K562 (cell line): ENCODE data around the gene PRTN3. TPM values are rescaled to one million over a fixed set of nuclear protein-coding genes. Genes with fewer than 3 reads are reported as not detected.

Experiments used
- ATAC-seq: fragments of 200-7000 bp; cut with Tn5 transposase; 3 replicates; pipeline ENCODE4 v1.9.1; 2020; ENCODE audit warnings: moderate library complexity
- BruUV-seq: library from RNA; stranded (reverse); fragments of 400-500 nt; replicated peaks from 2 replicates; lab custom pipeline; 2021; lab: Mats Ljungman, UMichigan
- CTCF ChIA-PET: fragments of 300-600 bp; formaldehyde crosslinking; extraction: SDS; loops from one replicate; lab custom pipeline; 2021; ENCODE audit warnings: low intra/inter-chr PET ratio; lab: Yijun Ruan, JAX
- POLR2A ChIA-PET: fragments of 300-600, 350-650 bp; sonication (Branson Sonifier 250); formaldehyde crosslinking; extraction: SDS; loops from one replicate; lab custom pipeline; 2021; ENCODE audit warnings: antibody characterized with exemption, inconsistent platforms; lab: Yijun Ruan, JAX
- DNase-seq, 4 experiments: peaks; one replicate each; pipeline versions ENCODE4 v3.0.0 to v3.0.0-alpha.2; 2011 to 2018; ENCODE audit warnings: low spot score in 3 of 4, mixed read lengths in 3 of 4; ENCODE audit errors: extremely low read depth in 1 of 4
- FAIRE-seq: peaks from 2 replicates; lab custom pipeline; 2011; peaks lifted over from hg19 to GRCh38; lab: Jason Lieb, UNC
- H2AFZ ChIP-seq: 2 replicates; pipeline ENCODE4 v1.6.0; 2011; ENCODE audit warnings: low read depth, low read length, control low read depth, inconsistent platforms
- H3K27ac ChIP-seq: fragments of 200-600 bp; 3 replicates; pipeline ENCODE4 v1.8.0; 2011; ENCODE audit warnings: low read depth, mild to moderate bottlenecking, control low read depth, inconsistent platforms, low read length, moderate library complexity, mixed read lengths; ENCODE audit errors: extremely low read depth
- H3K27me3 ChIP-seq, 2 experiments: fragments of 300-600 bp in 1 of 2; 2 replicates in 1 of 2; 3 replicates in 1 of 2; pipeline versions ENCODE4 v1.6.0 to v1.8.0; 2011; ENCODE audit warnings: inconsistent platforms in 2 of 2, low read length in 2 of 2, mild to moderate bottlenecking in 1 of 2, mixed read lengths in 1 of 2, moderate library complexity in 1 of 2; ENCODE audit not compliant: control insufficient read depth in 2 of 2, insufficient read depth in 2 of 2
- H3K36me3 ChIP-seq: fragments of 300-600 bp; 3 replicates; pipeline ENCODE4 v1.8.0; 2011; ENCODE audit warnings: mild to moderate bottlenecking, low read length, inconsistent platforms; ENCODE audit not compliant: control insufficient read depth, insufficient read depth
- H3K4me1 ChIP-seq, 2 experiments: fragments of 200-600 bp in 1 of 2; replicated peaks in 1 of 2; 2 replicates in 1 of 2; 3 replicates in 1 of 2; pipeline versions ENCODE4 v1.5.1 to v1.8.0; 2011; ENCODE audit warnings: inconsistent platforms in 2 of 2, low read length in 2 of 2, mild to moderate bottlenecking in 1 of 2, mixed read lengths in 1 of 2, moderate library complexity in 1 of 2; ENCODE audit not compliant: control insufficient read depth in 2 of 2, insufficient read depth in 2 of 2
- H3K4me2 ChIP-seq: 2 replicates; pipeline ENCODE4 v1.6.1; 2011; ENCODE audit warnings: low read length, control low read depth, inconsistent platforms, mixed read lengths; ENCODE audit not compliant: insufficient read depth
- H3K4me3 ChIP-seq: fragments of 200-600 bp; sonication (generic), shearing (Covaris generic); 2 replicates; pipeline ENCODE4 v1.5.1; 2016; ENCODE audit warnings: control low read depth, inconsistent platforms
- H3K79me2 ChIP-seq: fragments of 200-600 bp; 3 replicates; pipeline ENCODE4 v1.8.0; 2011; ENCODE audit warnings: low read length, inconsistent platforms; ENCODE audit not compliant: control insufficient read depth, insufficient read depth
- H3K9ac ChIP-seq, 2 experiments: 2 replicates each; pipeline versions ENCODE4 v1.6.0 to v1.6.1; 2011; ENCODE audit warnings: low read depth in 2 of 2, low read length in 2 of 2, control low read depth in 1 of 2, inconsistent platforms in 1 of 2, mild to moderate bottlenecking in 1 of 2, mixed read lengths in 1 of 2; ENCODE audit not compliant: insufficient read depth in 1 of 2
- H3K9me1 ChIP-seq: one replicate; pipeline ENCODE4 v1.6.0; 2011; ENCODE audit warnings: inconsistent platforms, mild to moderate bottlenecking, low read length, moderate library complexity; ENCODE audit not compliant: control insufficient read depth, insufficient read depth
- H3K9me3 ChIP-seq: replicated peaks from 2 replicates; pipeline ENCODE4 v1.5.1; 2011; ENCODE audit warnings: low read depth, low read length, inconsistent platforms; ENCODE audit not compliant: control insufficient read depth, insufficient read depth
- H4K20me1 ChIP-seq: replicated peaks from 2 replicates; pipeline ENCODE4 v1.6.1; 2011; ENCODE audit warnings: low read length, inconsistent platforms, mixed read lengths; ENCODE audit not compliant: control insufficient read depth, insufficient read depth
- ARID3A ChIP-seq: IDR thresholded peaks from 2 replicates; pipeline ENCODE4 v1.6.1; 2012; ENCODE audit warnings: low read depth, low read length, improper control_type of control experiment, borderline replicate concordance
- BRF2 ChIP-seq: IDR thresholded peaks from 3 replicates; pipeline ENCODE4 v1.6.1; 2011; ENCODE audit warnings: borderline replicate concordance, mild to moderate bottlenecking; ENCODE audit not compliant: insufficient read length, insufficient read depth
- CBFA2T2 ChIP-seq: fragments of 450-650 bp; conservative IDR thresholded peaks from 2 replicates; pipeline ENCODE4 v1.6.1; 2017; ENCODE audit warnings: mild to moderate bottlenecking
- CXXC5 ChIP-seq: fragments of 250-450 bp; sonication (Bioruptor Pico); IDR thresholded peaks from 2 replicates; pipeline ENCODE4 v1.8.0; 2022; ENCODE audit warnings: inconsistent platforms, mild to moderate bottlenecking, moderate library complexity
- RBM34 ChIP-seq: fragments of 200-400 bp; formaldehyde crosslinking; IDR thresholded peaks from 2 replicates; pipeline ENCODE4 v1.6.1; 2018; ENCODE audit warnings: low read length, borderline replicate concordance; ENCODE audit not compliant: insufficient read depth
- SMARCA5 ChIP-seq: fragments of 450-650 bp; IDR thresholded peaks from 2 replicates; pipeline ENCODE4 v1.6.1; 2016
- TCFL5 ChIP-seq: fragments of 250-450 bp; sonication (Bioruptor Pico); conservative IDR thresholded peaks from 2 replicates; pipeline ENCODE4 v1.6.1; 2021; ENCODE audit warnings: mild to moderate bottlenecking, moderate library complexity, matching md5 sums
- ZC3H11A ChIP-seq: IDR thresholded peaks from 2 replicates; pipeline ENCODE4 v1.6.1; 2012; ENCODE audit warnings: low read depth, low read length, improper control_type of control experiment
- ZNF12 ChIP-seq: sonication (generic); formaldehyde crosslinking; IDR thresholded peaks from 2 replicates; pipeline ENCODE4 v1.4.0; 2020; ENCODE audit warnings: mild to moderate bottlenecking, missing genetic modification reagents
- ZNF41 ChIP-seq: fragments of 250-450 bp; sonication (Bioruptor Pico); conservative IDR thresholded peaks from 2 replicates; pipeline ENCODE4 v1.4.0; 2020; ENCODE audit warnings: mild to moderate bottlenecking
- WGBS: fragments of 100-300 bp; shearing (Covaris generic); methylation state at CpG from one replicate; pipeline ENCODE4 v1.1.6; 2016; ENCODE audit warnings: low coverage, mixed read lengths; ENCODE audit not compliant: insufficient coverage; ENCODE audit errors: missing lambda C conversion rate; 5-methylcytosine and 5-hydroxymethylcytosine counted together
- in situ Hi-C: fragments of 300-500 bp; cut with MboI; formaldehyde crosslinking; loops from 4 replicates; pipeline ENCODE4 v1.15.0; 2018; ENCODE audit warnings: inconsistent platforms, mixed read lengths
- intact Hi-C: fragments of 100-400 bp; cut with micrococcal nuclease; formaldehyde crosslinking; loops from 2 replicates; pipeline ENCODE4 v1.14.2; 2022
- polyA plus RNA-seq, 8 experiments: library from polyadenylated mRNA; depleted of rRNA in 4 of 8; stranded (reverse) in 5 of 8; unstranded in 3 of 8; fragments of >200 nt; fragmentation: Nextera tagmentation in 2 of 8; fragmentation: Illumina TruSeq in 1 of 8; extraction: Ambion mirVana in 2 of 8; extraction: Trizol in 1 of 8; gene quantifications; 2 replicates each; pipeline versions ENCODE4 v1.2.1 to v1.2.3, GENCODE V29; 2011 to 2014; ENCODE audit warnings: inconsistent platforms in 1 of 8, missing spikeins in 1 of 8
- total RNA-seq, 7 experiments: library from RNA; depleted of rRNA in 6 of 7; stranded (reverse); fragments of >200 nt in 6 of 7; fragmentation: Illumina TruSeq in 2 of 7; extraction: Trizol in 2 of 7; gene quantifications; 2 replicates each; pipeline versions ENCODE4 v1.2.1 to v1.2.3, GENCODE V29; 2011 to 2021; ENCODE audit warnings: low replicate concordance in 1 of 7
- TF ChIP-seq, protein P1 (sequence below), 2 experiments: IDR thresholded peaks; 2 replicates each; pipeline ENCODE4 v1.6.1; 2012; ENCODE audit warnings: improper control_type of control experiment in 2 of 2, low read depth in 2 of 2, low read length in 2 of 2, borderline replicate concordance in 1 of 2
- TF ChIP-seq, protein P2 (sequence below): conservative IDR thresholded peaks from 2 replicates; pipeline ENCODE4 v1.6.1; 2011; ENCODE audit warnings: low read depth, mild to moderate bottlenecking, low read length; ENCODE audit not compliant: control insufficient read depth
- TF ChIP-seq, protein P3 (sequence below): fragments of 200-800 bp; sonication (Bioruptor generic); IDR thresholded peaks from 2 replicates; pipeline ENCODE4 v1.6.1; 2017; ENCODE audit warnings: missing genetic modification characterization, missing compliant biosample characterization

PRTN3 gene
- total and polyA plus RNA-seq, 9 of the 15 experiments (the other 6 are each of a cell fraction or from before 2014, with no cell fraction given) = 0.14 to 0.86 (median 0.43) TPM; not detected in 3

DNA sequence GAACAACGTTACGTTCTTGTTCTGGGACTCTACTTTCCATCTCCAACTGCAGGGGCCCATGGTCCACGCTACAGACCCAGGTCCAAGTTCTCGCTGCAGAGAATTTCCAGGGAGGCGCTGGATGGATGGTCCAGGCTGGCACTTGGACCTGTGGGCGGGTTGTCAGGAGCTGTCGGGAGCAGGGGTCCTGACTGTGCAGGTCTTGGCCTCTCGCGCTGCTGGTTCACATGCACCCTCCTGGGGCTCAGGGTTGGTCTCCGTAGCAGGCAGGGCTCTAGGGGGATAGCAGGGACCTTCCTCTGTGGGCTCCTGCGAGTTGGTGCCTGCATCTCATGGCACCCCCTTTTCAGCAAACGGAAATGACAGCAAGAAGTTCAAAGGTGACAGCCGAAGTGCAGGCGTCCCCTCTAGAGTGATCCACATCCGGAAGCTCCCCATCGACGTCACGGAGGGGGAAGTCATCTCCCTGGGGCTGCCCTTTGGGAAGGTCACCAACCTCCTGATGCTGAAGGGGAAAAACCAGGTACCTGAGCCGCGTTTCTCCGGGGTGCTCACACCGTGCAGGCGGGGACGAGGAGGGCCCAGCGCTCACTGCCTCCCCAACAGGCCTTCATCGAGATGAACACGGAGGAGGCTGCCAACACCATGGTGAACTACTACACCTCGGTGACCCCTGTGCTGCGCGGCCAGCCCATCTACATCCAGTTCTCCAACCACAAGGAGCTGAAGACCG, 36.9 kb upstream of the PRTN3 start:
- Histone ChIP-seq H4K20me1 (peaks cover 57% of the 10 kb centered on the region), H3K27ac (no peak overlapping the region), H3K27me3 (no peaks in the 10 kb centered on the region), H3K4me2 (no peak overlapping the region), H3K4me3 (no peak overlapping the region), H3K36me3 (peaks cover 100% of the 10 kb centered on the region), H3K4me1 (peaks cover 22 to 77% of the 10 kb centered on the region in 2 experiments), H3K9me3 (no peaks in the 10 kb centered on the region; the same call in 1 of the 2 replicates), H3K9ac (no peak overlapping the region; a peak in 1 of 4 replicates), H2AFZ (no peak overlapping the region), H3K9me1 (peaks cover 16% of the 10 kb centered on the region), H3K79me2 (peaks cover 97% of the 10 kb centered on the region)
- BruUV-seq = no TSS peak
- ChIA-PET CTCF (no interaction called here), POLR2A (interaction anchor here (0.7 to 2.1 kb wide), 5 partner anchors 7 to 173 kb away, joined by 3 to 8 read pairs (median 4); no protein-coding TSS in a partner anchor)
- in situ Hi-C loops (no loop called here), intact Hi-C loops (no loop called here)
- ATAC-seq (no peak), FAIRE-seq (no peak), DNase-seq (no peak)
- no peak for TF ChIP-seq ZNF12
- no peak for TF ChIP-seq ARID3A
- TF ChIP-seq, protein P1, sequence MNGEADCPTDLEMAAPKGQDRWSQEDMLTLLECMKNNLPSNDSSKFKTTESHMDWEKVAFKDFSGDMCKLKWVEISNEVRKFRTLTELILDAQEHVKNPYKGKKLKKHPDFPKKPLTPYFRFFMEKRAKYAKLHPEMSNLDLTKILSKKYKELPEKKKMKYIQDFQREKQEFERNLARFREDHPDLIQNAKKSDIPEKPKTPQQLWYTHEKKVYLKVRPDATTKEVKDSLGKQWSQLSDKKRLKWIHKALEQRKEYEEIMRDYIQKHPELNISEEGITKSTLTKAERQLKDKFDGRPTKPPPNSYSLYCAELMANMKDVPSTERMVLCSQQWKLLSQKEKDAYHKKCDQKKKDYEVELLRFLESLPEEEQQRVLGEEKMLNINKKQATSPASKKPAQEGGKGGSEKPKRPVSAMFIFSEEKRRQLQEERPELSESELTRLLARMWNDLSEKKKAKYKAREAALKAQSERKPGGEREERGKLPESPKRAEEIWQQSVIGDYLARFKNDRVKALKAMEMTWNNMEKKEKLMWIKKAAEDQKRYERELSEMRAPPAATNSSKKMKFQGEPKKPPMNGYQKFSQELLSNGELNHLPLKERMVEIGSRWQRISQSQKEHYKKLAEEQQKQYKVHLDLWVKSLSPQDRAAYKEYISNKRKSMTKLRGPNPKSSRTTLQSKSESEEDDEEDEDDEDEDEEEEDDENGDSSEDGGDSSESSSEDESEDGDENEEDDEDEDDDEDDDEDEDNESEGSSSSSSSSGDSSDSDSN (IDR thresholded peaks at IDR 0.05; ENCODE audit: borderline replicate concordance in 1 of 2, low read depth in 2 of 2, low read length in 2 of 2) = no peak
- TF ChIP-seq RBM34 = no peak
- no peak for TF ChIP-seq BRF2
- TF ChIP-seq, protein P2, sequence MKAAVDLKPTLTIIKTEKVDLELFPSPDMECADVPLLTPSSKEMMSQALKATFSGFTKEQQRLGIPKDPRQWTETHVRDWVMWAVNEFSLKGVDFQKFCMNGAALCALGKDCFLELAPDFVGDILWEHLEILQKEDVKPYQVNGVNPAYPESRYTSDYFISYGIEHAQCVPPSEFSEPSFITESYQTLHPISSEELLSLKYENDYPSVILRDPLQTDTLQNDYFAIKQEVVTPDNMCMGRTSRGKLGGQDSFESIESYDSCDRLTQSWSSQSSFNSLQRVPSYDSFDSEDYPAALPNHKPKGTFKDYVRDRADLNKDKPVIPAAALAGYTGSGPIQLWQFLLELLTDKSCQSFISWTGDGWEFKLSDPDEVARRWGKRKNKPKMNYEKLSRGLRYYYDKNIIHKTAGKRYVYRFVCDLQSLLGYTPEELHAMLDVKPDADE = no peak
- no peak for TF ChIP-seq CBFA2T2
- no peak for TF ChIP-seq SMARCA5
- TF ChIP-seq TCFL5 (CRISPR knock-in tag) = no peak
- no peak for TF ChIP-seq ZNF41 (CRISPR knock-in tag)
- TF ChIP-seq, protein P3, sequence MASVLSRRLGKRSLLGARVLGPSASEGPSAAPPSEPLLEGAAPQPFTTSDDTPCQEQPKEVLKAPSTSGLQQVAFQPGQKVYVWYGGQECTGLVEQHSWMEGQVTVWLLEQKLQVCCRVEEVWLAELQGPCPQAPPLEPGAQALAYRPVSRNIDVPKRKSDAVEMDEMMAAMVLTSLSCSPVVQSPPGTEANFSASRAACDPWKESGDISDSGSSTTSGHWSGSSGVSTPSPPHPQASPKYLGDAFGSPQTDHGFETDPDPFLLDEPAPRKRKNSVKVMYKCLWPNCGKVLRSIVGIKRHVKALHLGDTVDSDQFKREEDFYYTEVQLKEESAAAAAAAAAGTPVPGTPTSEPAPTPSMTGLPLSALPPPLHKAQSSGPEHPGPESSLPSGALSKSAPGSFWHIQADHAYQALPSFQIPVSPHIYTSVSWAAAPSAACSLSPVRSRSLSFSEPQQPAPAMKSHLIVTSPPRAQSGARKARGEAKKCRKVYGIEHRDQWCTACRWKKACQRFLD (CRISPR knock-in tag) = no peak
- no peak for TF ChIP-seq ZC3H11A
- no peak for TF ChIP-seq CXXC5 (CRISPR knock-in tag)
- WGBS = 95% methylated on average over 17 of the region's 31 CpGs
